ENCODE measurements around the gene MSANTD3.
A peak's percentile ranks its signal among the peaks of the same experiment; 100 is the strongest.

The MSANTD3 gene

GRCh38 chr9:100488177-100488576 lies 61.2 kb downstream of the MSANTD3 start:
- no peak for DNase-seq
- in situ Hi-C loops (cut with MboI; ENCODE audit: low pct_unique_long_range_greater_than_20kb, low sequenced_read_pairs) = no loop called here

DNA sequence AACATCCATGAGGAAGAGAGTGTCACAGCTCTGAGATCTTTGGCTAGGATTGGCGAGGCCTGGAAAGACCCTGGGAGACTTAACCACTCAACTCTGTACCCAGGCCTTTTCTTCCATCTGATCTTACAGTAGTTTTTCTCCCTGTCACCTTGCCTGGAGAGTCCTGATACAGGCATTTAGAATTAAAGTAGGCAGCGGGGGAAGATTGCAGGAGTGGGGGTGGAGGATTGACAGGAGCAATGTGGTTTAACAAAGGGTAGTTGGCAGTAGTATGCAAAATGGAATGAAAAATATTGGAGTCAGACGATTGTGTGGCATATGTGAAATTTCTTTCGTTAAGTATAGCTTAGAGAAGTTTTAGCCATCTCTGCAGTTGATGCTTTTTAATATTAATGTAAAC lies 62.9 kb downstream of the MSANTD3 start:
- no peak for DNase-seq
- in situ Hi-C loops (cut with MboI; ENCODE audit: low pct_unique_long_range_greater_than_20kb, low sequenced_read_pairs) = no loop called here

- in situ Hi-C loops (cut with MboI; ENCODE audit: low pct_unique_long_range_greater_than_20kb, low sequenced_read_pairs) = no loop called here
- DNase-seq = peak; percentile 27
Observed at GRCh38 chr9:100492952-100493351, 66.0 kb downstream of the MSANTD3 start.

- no peak for DNase-seq
- in situ Hi-C loops (cut with MboI; ENCODE audit: low pct_unique_long_range_greater_than_20kb, low sequenced_read_pairs) = no loop called here
Observed at GRCh38 chr9:100498592-100498991, 71.6 kb downstream of the MSANTD3 start.

DNA sequence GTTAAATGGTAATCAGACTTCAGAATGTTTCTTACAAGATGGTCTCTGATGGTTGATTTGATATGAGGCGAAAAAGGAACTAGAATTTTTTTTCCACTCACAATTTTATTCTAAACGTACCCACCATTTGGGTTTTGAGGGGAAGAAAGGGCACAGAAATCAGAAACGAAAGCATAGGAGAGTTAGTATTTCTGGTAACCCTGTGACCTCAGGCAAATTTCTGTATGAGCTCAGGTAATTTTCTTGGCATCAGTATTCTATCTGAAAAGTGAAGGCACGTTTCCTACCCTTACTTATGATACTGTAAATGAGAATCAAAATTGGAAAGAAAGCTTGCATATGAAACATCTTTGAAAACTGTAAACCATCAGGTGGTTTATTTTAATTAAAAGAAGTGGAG lies 72.5 kb downstream of the MSANTD3 start:
- no peak for DNase-seq
- in situ Hi-C loops (cut with MboI; ENCODE audit: low pct_unique_long_range_greater_than_20kb, low sequenced_read_pairs) = no loop called here

- DNase-seq = no peak
- in situ Hi-C loops (cut with MboI; ENCODE audit: low pct_unique_long_range_greater_than_20kb, low sequenced_read_pairs) = no loop called here
Observed at GRCh38 chr9:100499866-100500265, 72.9 kb downstream of the MSANTD3 start.

All from KBM-7 (cell line).